SK-N-SH (cell line): ENCODE measurements around the gene DCUN1D2.

Source experiments
- CHD2 ChIP-seq: fragments of 150-350 bp; IDR thresholded peaks from 2 replicates; pipeline ENCODE4 v1.6.1; 2018; ENCODE audit warnings: low read length; ENCODE audit not compliant: partially characterized antibody
- CTCF ChIP-seq: fragments of 200-600 bp; sonication (generic); IDR thresholded peaks from 2 replicates; pipeline ENCODE4 v1.6.1; 2017; ENCODE audit warnings: antibody characterized with exemption, mild to moderate bottlenecking, moderate library complexity
- EP300 ChIP-seq, 2 experiments: IDR thresholded peaks; 2 replicates each; pipeline versions ENCODE4 v1.4.0 to v1.6.1; 2012; ENCODE audit warnings: borderline replicate concordance in 1 of 2, low read depth in 1 of 2, low read length in 1 of 2
- EZH2phosphoT487 ChIP-seq: fragments of 200-600 bp; sonication (generic); IDR thresholded peaks from 2 replicates; pipeline ENCODE4 v1.6.1; 2017; ENCODE audit warnings: low read depth, mixed run types, mild to moderate bottlenecking, antibody characterized with exemption, moderate library complexity, borderline replicate concordance
- GABPA ChIP-seq: IDR thresholded peaks from 2 replicates; pipeline ENCODE4 v1.4.0; 2012; ENCODE audit warnings: low read depth, mild to moderate bottlenecking
- NRF1 ChIP-seq: IDR thresholded peaks from 2 replicates; pipeline ENCODE4 v1.6.1; 2012; ENCODE audit warnings: low read depth, mild to moderate bottlenecking, low read length
- POLR2AphosphoS5 ChIP-seq: IDR thresholded peaks from 2 replicates; pipeline ENCODE4 v1.6.1; 2012; ENCODE audit warnings: low read depth, low read length
- RAD21 ChIP-seq: IDR thresholded peaks from 2 replicates; pipeline ENCODE4 v1.6.1; 2012; ENCODE audit warnings: mild to moderate bottlenecking, low read length
- SIN3A ChIP-seq: IDR thresholded peaks from 2 replicates; pipeline ENCODE4 v1.6.1; 2012; ENCODE audit warnings: low read depth, mild to moderate bottlenecking, low read length, moderate library complexity, borderline replicate concordance
- TAF1 ChIP-seq: IDR thresholded peaks from 2 replicates; pipeline ENCODE4 v1.6.1; 2012; ENCODE audit warnings: low read depth, mild to moderate bottlenecking, low read length, moderate library complexity, borderline replicate concordance

- no peak for TF ChIP-seq CTCF
- no peak for TF ChIP-seq POLR2AphosphoS5
- TF ChIP-seq SIN3A: no peak
- TF ChIP-seq RAD21: no peak
- TF ChIP-seq GABPA: no peak
- TF ChIP-seq TAF1: no peak
- no peak for TF ChIP-seq CHD2
- TF ChIP-seq NRF1: no peak
- no peak for TF ChIP-seq EP300 (IDR thresholded peaks at IDR 0.05; ENCODE audit: borderline replicate concordance in 1 of 2, low read depth in 1 of 2, low read length in 1 of 2)
- no peak for TF ChIP-seq EZH2phosphoT487
Observed at GRCh38 chr13:113454936-113455335, 35.6 kb downstream of the DCUN1D2 start.
